HEK293T (cell line): Measurements from ENCODE around the gene CALCOCO2.

Experiments used
- ARNT ChIP-seq: fragments of 450-650 bp; IDR thresholded peaks from 2 replicates; pipeline ENCODE4 v1.6.1; 2017; ENCODE audit warnings: mild to moderate bottlenecking
- BHLHE40 ChIP-seq: fragments of 450-650 bp; IDR thresholded peaks from 2 replicates; pipeline ENCODE4 v1.6.1; 2016; ENCODE audit warnings: mild to moderate bottlenecking, moderate library complexity, borderline replicate concordance
- ELF4 ChIP-seq: fragments of 450-650 bp; IDR thresholded peaks from 2 replicates; pipeline ENCODE4 v1.6.1; 2017; ENCODE audit warnings: antibody characterized with exemption
- LEF1 ChIP-seq: fragments of 450-650 bp; IDR thresholded peaks from 2 replicates; pipeline ENCODE4 v1.6.1; 2017; ENCODE audit warnings: mild to moderate bottlenecking, borderline replicate concordance
- SUZ12 ChIP-seq: fragments of 450-650 bp; IDR thresholded peaks from 2 replicates; pipeline ENCODE4 v1.6.1; 2016; ENCODE audit warnings: mild to moderate bottlenecking
- TARDBP ChIP-seq: fragments of 450-650 bp; IDR thresholded peaks from 2 replicates; pipeline ENCODE4 v1.6.1; 2016

DNA sequence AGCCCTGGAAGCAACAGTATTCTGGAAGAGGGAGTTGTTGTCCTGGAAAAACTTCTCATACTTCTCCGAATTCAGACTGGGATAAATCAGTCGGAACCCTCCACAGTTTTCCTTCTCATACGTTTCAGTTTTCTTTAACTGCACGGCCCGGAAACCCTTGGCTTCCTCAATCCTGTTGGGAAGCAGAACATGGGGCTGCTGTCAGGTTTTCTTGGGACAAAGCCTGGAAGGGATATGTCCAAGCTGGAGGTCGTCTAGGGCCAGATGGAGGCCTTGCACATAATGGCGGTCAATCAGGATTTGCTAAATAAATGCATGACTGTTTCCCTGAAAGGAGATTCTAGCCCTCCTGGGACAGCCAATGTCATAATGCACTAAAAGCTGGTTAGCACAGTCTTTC is 43.0 kb upstream of the CALCOCO2 start:
- no peak for TF ChIP-seq ARNT
- TF ChIP-seq TARDBP = no peak
- TF ChIP-seq BHLHE40 = no peak
- no peak for TF ChIP-seq ELF4
- no peak for TF ChIP-seq LEF1
- TF ChIP-seq SUZ12 = no peak
